HCT116 (cell line): ENCODE measurements around the gene BRINP3.

Experiments used
- EGR1 ChIP-seq: IDR thresholded peaks from 2 replicates; pipeline ENCODE4 v1.6.1; 2012; ENCODE audit warnings: low read depth
- RAD21 ChIP-seq: IDR thresholded peaks from 2 replicates; pipeline ENCODE4 v1.6.1; 2012; ENCODE audit warnings: low read depth, mild to moderate bottlenecking
- SP1 ChIP-seq: IDR thresholded peaks from 2 replicates; pipeline ENCODE4 v1.6.1; 2012; ENCODE audit warnings: low read depth
- TF ChIP-seq, protein P1 (sequence below), 3 experiments: fragments of 200-600 bp in 1 of 3; sonication (generic) in 1 of 3; IDR thresholded peaks in 2 of 3; conservative IDR thresholded peaks in 1 of 3; 2 replicates each; pipeline ENCODE4 v1.5.1; 2012 to 2017; ENCODE audit warnings: low read depth in 2 of 3, low read length in 2 of 3, antibody characterized with exemption in 1 of 3, borderline replicate concordance in 1 of 3, control low read depth in 1 of 3, mild to moderate bottlenecking in 1 of 3, mixed read lengths in 1 of 3, mixed run types in 1 of 3, moderate library complexity in 1 of 3; ENCODE audit not compliant: insufficient read depth in 1 of 3
- TF ChIP-seq, protein P2 (sequence below): IDR thresholded peaks from 2 replicates; pipeline ENCODE4 v1.6.1; 2012; ENCODE audit warnings: low read depth

DNA sequence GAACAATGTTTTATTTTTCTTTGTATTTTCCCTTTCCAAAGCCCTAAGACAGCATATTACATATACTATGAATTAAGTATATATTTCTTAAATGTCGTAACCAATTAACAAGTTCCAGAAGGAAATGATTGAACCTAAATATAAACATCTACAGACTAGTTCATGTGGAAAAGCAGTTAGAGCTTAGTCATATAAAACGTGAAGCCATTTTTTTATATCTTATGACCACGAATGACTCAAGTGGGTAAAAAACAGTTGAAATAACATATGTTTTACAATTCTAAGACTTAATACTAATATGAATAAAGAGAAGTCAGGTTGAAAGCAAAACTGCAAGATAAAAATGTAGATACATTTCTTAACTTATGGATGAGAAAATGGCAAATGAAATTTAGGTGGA is 307.3 kb downstream of the BRINP3 start:
- no peak for TF ChIP-seq RAD21
- TF ChIP-seq EGR1 = no peak
- TF ChIP-seq, protein P1, sequence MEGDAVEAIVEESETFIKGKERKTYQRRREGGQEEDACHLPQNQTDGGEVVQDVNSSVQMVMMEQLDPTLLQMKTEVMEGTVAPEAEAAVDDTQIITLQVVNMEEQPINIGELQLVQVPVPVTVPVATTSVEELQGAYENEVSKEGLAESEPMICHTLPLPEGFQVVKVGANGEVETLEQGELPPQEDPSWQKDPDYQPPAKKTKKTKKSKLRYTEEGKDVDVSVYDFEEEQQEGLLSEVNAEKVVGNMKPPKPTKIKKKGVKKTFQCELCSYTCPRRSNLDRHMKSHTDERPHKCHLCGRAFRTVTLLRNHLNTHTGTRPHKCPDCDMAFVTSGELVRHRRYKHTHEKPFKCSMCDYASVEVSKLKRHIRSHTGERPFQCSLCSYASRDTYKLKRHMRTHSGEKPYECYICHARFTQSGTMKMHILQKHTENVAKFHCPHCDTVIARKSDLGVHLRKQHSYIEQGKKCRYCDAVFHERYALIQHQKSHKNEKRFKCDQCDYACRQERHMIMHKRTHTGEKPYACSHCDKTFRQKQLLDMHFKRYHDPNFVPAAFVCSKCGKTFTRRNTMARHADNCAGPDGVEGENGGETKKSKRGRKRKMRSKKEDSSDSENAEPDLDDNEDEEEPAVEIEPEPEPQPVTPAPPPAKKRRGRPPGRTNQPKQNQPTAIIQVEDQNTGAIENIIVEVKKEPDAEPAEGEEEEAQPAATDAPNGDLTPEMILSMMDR (IDR thresholded peaks at IDR 0.05 in 2 of 3, conservative IDR thresholded peaks at IDR 0.05 in 1 of 3; ENCODE audit: borderline replicate concordance in 1 of 3, insufficient read depth in 1 of 3, low read depth in 2 of 3, low read length in 2 of 3) = no peak
- TF ChIP-seq, protein P2, sequence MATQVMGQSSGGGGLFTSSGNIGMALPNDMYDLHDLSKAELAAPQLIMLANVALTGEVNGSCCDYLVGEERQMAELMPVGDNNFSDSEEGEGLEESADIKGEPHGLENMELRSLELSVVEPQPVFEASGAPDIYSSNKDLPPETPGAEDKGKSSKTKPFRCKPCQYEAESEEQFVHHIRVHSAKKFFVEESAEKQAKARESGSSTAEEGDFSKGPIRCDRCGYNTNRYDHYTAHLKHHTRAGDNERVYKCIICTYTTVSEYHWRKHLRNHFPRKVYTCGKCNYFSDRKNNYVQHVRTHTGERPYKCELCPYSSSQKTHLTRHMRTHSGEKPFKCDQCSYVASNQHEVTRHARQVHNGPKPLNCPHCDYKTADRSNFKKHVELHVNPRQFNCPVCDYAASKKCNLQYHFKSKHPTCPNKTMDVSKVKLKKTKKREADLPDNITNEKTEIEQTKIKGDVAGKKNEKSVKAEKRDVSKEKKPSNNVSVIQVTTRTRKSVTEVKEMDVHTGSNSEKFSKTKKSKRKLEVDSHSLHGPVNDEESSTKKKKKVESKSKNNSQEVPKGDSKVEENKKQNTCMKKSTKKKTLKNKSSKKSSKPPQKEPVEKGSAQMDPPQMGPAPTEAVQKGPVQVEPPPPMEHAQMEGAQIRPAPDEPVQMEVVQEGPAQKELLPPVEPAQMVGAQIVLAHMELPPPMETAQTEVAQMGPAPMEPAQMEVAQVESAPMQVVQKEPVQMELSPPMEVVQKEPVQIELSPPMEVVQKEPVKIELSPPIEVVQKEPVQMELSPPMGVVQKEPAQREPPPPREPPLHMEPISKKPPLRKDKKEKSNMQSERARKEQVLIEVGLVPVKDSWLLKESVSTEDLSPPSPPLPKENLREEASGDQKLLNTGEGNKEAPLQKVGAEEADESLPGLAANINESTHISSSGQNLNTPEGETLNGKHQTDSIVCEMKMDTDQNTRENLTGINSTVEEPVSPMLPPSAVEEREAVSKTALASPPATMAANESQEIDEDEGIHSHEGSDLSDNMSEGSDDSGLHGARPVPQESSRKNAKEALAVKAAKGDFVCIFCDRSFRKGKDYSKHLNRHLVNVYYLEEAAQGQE = no peak
- no peak for TF ChIP-seq SP1
